Stimulated activated naive CD8-positive, alpha-beta T cell treated with anti-CD3 and anti-CD28 coated beads, Interleukin-15, Interleukin-2, amounts not matched to agents 100 U/mL and 50 U/mL, for 24 hours (primary cell): ENCODE measurements around the gene ULK2.
"Not testable (repeated sequence)": the region's sequence is repeated elsewhere in the genome, so short reads cannot be mapped to it uniquely, and the experiment has no call there.

Experiments
- ATAC-seq: fragments of 150-1000 bp; cut with Tn5 transposase; one replicate; pipeline ENCODE4 v1.10.0; 2021
- DNase-seq: peaks from one replicate; pipeline ENCODE4 v3.0.0; 2021

ULK2 gene

DNA sequence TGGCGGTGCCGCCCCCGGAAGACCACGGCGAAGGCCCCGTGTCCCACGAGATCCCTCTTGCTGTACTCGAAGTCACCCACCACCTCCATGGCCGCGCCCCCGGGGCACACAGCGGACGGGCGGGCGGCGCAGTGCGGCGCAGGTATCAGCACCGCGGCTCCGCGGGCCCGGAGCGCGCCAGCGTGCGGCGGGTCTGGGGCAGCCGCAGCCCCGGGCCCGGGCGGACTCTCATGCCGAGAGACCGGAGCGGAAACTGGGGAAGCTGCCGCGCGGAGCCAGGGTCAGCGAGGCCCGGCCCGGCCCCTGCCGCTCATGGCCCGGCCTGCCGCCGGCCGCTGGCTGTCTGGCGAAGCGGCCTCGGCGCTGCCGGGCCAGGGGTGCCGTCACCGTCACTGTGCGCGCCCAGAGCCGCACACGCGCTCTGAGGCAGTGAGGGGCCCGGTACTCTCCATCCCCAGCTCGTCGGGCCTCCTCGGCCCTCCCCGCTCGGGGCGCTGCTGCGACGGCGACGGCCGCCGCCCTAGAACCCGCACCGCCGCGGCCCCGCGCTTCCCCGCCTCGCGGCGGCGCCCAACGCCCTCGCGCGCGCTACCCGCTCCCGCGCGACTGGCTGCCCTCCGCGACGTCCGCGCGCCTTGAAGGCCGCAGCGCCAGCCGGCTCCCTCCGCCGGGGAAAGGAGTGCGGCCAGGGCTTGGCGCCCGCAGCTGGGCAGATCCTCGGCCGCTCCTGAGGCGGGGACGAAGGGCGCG is at the start of gene ULK2:
Gene ULK2, minus strand, starts transcription at position 608 of the 750 bp plus-strand sequence. Its CDS starts 519 bp downstream, at position 89.
- DNase-seq, result peak; percentile 62
- ATAC-seq, result peak; percentile 79

DNA sequence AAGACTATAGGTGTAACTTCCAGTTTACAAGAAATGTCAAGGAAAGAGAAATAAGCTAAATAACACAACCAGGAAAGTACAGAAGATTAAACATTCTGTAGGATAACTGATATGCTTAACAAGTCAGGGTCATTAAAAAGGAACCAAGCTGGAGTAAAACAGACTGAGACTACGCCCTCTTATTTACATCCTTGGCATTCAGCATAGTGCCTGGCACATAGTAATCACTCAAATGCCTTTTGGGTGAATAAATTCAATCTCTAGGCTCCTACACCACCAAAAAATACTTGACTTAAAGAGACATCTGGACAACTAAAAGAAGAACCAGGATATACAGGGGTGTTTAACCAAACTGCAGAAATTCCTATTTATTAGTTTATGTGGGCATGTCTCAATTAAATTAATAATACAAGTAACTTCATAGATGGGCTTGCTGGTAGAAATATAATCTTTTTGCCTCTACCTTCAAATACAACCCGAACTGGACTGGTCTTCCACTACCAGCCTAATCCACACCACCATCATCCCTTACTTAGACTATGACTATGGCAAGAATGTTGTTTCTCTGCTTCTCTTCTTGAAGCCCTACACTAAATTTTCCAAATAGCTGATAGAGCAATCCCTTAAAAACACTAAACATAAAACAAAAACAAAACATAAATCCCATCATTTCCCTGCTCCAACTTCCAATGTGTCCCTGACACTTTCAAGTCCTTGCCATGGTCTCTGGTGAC is 47.7 kb upstream of the ULK2 start:
- no peak for ATAC-seq

GRCh38 chr17:19911033-19911432 is 43.3 kb upstream of the ULK2 start:
- DNase-seq (no peak), ATAC-seq (no peak)

More for the DNA sequence above, 47.7 kb upstream of the ULK2 start:
- DNase-seq, result no peak

- no peak for DNase-seq
- ATAC-seq, result no peak
Measured at GRCh38 chr17:19909139-19909538, 41.4 kb upstream of the ULK2 start.

- DNase-seq (no peak), ATAC-seq (peak; percentile 63)
Measured at GRCh38 chr17:19905502-19905901, 37.8 kb upstream of the ULK2 start.

GRCh38 chr17:19904924-19905323 is 37.2 kb upstream of the ULK2 start:
- DNase-seq (no peak), ATAC-seq (no peak)

DNA sequence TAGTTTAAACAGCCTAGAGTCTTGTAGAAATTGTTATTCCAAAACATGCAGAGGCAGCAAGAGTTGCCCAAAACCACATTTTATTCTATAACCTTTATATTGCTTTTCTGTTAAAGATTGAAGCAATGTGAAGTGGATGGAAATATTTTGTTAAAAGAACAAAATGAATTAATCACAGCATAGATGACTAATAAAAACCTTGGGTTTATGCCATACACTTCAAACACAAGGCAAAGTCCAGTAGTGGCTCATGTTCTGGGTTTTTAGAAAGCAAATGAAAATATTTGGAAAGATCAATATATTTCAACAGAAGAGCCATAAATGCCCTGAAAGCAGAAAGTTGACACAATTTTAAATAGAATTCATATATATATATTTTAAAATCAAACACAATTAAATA is 36.7 kb upstream of the ULK2 start:
- DNase-seq, result no peak

GRCh38 chr17:19900809-19901208 is 33.1 kb upstream of the ULK2 start:
- no peak for ATAC-seq

More for the DNA sequence above, 36.7 kb upstream of the ULK2 start:
- ATAC-seq, result peak; percentile 43

DNA sequence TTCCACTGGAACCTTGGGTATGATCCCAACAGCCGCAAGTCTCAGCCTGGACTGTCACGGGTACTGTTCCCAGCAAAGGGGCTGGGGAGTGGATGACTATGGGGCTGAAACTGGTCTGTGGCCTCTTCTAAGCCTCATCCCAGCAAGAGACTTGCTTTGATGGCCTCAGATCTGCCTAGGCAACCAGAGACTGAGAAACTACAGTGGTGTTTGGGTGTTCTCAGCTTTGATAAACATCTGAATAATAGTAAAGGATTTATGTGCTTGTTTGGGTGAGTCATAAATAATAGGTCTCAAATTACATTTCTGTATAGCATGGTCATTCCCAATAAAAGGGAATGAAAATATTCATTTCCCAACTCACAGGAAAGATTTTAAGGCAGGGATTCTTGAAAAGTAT is 30.2 kb upstream of the ULK2 start:
- DNase-seq (no peak), ATAC-seq (no peak)

More at GRCh38 chr17:19900809-19901208, 33.1 kb upstream of the ULK2 start:
- DNase-seq, result no peak

DNA sequence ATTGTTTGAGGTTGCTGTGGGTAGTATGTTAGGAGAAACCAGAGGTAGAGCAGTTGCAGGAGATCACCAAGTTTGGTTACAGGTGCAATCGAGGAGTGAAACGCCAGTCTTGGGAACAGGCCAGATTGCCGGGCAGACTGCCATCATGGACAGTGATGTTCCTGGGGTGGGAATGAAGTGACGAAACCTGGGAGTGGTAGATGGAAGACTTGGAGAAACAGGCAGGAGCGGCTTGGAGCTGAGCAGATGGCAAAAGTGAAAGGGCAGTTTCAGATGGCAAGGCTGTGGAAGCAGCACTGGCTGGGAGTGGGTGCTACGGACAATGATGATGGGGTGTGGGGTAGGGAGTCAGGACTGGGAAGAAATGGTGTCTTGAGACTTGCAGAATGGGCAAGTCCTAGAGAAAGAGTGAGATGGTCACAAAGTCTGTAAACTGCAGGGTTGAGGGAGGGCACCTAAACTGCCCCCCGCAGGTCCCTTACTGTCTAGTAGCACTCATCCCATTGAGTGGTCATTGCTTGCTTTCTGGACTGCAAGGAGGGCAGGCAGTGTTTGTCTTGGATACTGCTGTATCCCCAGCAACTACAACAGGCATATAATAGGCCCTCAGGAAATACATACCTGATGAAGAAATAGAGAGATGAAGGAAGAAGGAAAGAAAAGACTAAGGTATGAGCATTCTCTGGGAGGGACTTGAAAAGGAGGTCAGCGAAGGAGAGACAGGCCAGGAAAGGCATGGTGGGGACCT is 29.5 kb upstream of the ULK2 start:
- ATAC-seq (no peak), DNase-seq (no peak)

DNA sequence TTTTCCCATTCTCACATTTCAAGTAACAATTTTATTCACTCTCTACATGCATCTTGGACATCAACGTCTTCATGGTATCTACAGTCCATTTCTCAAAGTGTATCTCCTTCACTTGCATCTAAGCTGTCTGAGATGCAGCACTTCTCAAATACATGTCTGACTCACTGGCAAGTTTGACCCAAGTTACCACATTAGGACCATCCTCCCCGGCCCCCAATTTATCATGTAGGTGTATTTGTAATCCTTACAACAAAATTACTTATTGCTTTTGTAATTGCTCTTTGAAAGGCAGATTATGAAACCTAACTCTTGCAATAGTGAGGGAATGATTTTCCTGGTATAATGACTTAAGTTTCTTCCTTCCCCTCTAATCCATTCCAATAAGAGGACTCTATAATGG is 28.9 kb upstream of the ULK2 start:
- DNase-seq (no peak), ATAC-seq (no peak)

- DNase-seq, ATAC-seq: not testable (repeated sequence)
Measured at GRCh38 chr17:19890554-19890953, 22.8 kb upstream of the ULK2 start.

DNA sequence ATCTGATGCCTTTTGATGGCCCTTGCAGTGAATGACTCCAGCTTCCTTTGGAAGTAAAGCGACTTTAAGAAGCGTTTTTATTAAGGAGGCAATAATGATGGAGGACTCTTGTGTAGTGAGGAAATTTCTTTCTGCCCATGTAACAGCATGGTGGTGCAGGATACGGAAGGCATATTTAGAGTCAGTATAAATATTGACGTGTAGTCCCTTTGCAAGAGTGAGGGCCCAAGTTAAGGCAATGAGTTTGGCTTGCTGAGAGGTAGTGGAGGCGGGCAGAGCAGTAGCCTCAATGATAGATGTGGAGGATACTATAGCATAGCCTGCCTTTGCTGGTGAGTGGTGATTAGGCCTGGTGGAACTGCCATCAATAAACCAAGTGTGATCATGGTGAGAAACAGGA is 22.3 kb upstream of the ULK2 start:
- DNase-seq, ATAC-seq: not testable (repeated sequence)

- DNase-seq (no peak), ATAC-seq (no peak)
Measured at GRCh38 chr17:19886116-19886515, 18.4 kb upstream of the ULK2 start.

DNA sequence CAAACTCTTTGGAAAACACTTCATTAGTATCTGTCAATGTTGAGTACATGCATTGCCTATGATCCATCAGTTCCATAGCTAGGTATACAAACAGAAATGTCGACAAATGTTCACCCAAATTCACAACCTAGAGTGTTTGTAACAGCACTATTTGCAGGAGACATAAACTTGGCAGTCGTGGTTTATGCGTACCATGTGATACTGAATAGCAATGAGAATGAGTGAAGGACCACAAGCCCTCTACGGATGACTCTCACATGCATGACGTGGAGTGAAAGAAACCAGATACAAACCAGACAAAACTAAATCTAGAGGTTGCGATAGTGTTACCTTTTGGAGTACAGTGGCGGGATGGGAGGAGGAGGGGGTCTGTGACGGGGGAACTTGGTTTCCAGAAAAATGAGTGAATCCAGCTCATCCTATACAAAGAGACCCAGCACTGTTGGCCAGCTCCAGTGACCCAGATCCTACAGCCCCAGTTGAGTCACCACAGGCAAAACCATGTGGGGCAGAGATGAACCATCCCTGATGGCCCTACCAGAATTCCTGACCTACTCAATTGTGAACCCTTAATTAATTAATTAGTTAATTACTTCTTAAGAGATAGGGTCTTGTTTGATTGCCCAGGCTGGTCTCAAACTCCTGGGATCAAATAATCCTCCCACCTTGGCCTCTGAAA is 15.9 kb upstream of the ULK2 start:
- peak; percentile 43 for ATAC-seq
- no peak for DNase-seq

- DNase-seq (no peak), ATAC-seq (no peak)
Measured at GRCh38 chr17:19880393-19880792, 12.7 kb upstream of the ULK2 start.

- DNase-seq (no peak), ATAC-seq (no peak)
Measured at GRCh38 chr17:19877364-19877945, 9.7 kb upstream of the ULK2 start.

DNA sequence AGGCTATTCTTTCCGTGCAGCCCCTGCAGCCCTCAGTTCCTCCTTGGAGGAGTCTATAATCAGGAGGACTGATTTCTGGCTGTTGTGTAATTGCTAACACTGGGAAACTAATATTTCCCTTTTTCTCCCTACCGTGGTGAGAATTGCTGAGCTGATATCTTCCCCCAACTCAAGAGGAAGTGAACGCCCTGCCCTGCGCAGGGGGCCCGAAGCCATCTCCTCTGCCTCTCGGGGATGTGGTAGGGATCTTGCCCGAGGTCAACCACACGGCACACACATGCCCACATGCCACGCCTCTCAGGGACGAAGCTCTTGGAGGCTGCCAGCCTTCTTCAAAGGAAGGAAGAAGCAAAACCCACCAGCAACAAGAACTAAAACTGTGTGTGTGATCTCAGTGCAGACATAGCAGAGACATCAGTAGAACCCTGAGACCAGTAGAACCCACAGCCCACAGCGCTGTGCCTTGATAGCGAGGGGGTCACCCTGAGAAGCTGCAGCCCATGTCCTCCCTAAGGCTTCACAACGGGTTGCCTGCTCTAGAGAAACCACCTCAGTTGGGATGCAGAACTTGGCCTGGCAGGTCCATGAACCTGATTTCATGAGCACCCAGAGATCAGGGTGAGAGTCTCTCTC is 8.9 kb upstream of the ULK2 start:
- DNase-seq, result peak; percentile 44

GRCh38 chr17:19874256-19874655 is 6.5 kb upstream of the ULK2 start:
- no peak for ATAC-seq
- no peak for DNase-seq

More for the DNA sequence above, 8.9 kb upstream of the ULK2 start:
- ATAC-seq, result peak; percentile 63

GRCh38 chr17:19873346-19873745 is 5.6 kb upstream of the ULK2 start:
- DNase-seq (no peak), ATAC-seq (no peak)

DNA sequence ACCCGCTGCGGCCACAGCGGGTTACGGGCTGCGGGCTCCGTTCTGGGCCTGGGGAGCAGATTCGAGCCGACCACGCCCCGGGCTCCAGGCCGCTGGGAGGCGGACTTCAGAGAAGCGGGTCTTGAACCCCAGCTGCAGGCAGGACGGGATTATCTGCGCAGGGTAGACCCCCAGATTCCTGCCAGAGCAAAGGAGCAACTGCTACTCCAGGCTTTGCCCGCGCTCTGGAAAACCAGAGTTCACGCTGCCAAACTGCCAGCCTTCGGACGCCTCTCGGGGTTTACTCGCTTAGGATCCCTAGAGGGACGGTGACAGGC is 301 bp upstream of the ULK2 start:
- DNase-seq (no peak), ATAC-seq (no peak)

DNA sequence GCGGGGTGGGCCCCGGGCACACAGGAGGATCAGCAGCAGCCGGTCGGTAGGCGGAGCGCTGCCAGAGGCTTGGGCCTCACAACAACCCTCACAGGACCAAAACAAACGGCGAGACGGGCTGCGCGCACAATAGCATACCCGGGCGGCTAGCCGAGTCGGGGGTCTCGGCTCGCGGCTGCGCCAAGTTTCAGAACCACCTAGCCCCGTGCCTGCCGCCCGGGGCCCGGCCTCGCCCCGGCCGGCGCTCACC is 732 bp downstream of the ULK2 start:
- ATAC-seq, result peak; percentile 63
- peak; percentile 60 for DNase-seq
